Measurements from ENCODE around the gene RB1. TPM values are rescaled to one million over a fixed set of nuclear protein-coding genes. Genes with fewer than 3 reads are reported as not detected.
"Not testable (repeated sequence)": the region's sequence is repeated elsewhere in the genome, so short reads cannot be mapped to it uniquely, and the experiment has no call there.

Gene RB1
- total RNA-seq, 1 experiment from 2014 or later = 18.8 TPM

DNA sequence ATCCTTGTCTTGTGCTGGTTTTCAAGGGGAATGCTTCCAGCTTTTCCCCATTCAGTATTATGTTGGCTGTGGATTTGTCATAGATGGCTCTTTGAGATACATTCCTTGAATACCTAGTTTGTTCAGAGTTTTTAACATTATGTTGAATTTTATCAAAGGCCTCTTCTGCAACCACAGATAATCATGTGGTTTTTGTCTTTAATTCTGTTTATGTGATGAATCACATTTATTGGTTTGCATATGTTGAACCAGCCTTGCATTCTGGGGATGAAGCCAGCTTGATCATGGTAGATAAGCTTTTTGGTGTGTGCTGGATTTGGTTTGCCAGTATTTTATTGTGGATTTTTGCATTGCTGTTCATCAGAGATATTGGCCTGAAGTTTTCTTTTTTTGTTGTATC is 147.6 kb downstream of the RB1 start:
- CTCF ChIA-PET, POLR2A ChIA-PET, H3K4me1 Mint-ChIP-seq: not testable (repeated sequence)

GRCh38 chr13:48456546-48456945 is 153.0 kb downstream of the RB1 start:
- ChIA-PET POLR2A (no interaction called here), CTCF (no interaction called here)
- no peak for ATAC-seq
- Mint-ChIP-seq H3K27me3 (ENCODE audit: low read depth) (no peaks in the 10 kb centered on the region), H3K4me1 (peaks cover 6% of the 10 kb centered on the region), H3K9me3 (no peaks in the 10 kb centered on the region), H3K27ac (no peak overlapping the region), H3K4me3 (no peak overlapping the region), H3K36me3 (peaks cover 3% of the 10 kb centered on the region; the same call in 1 of the 2 replicates)
- TF ChIP-seq USF1 (CRISPR knock-in tag; IDR thresholded peaks at IDR 0.05) (no peak), MXD4 (CRISPR knock-in tag; IDR thresholded peaks at IDR 0.05; ENCODE audit: borderline replicate concordance) (no peak)
- no peak for DNase-seq (ENCODE audit: low spot score)

More for the DNA sequence above, 147.6 kb downstream of the RB1 start:
- H3K27me3 Mint-ChIP-seq (ENCODE audit: low read depth); ATAC-seq; DNase-seq (ENCODE audit: low spot score); H3K4me3 Mint-ChIP-seq; H3K27ac Mint-ChIP-seq; H3K36me3 Mint-ChIP-seq: not testable (repeated sequence)
- H3K9me3 Mint-ChIP-seq = peaks cover 10% of the 10 kb centered on the region

DNA sequence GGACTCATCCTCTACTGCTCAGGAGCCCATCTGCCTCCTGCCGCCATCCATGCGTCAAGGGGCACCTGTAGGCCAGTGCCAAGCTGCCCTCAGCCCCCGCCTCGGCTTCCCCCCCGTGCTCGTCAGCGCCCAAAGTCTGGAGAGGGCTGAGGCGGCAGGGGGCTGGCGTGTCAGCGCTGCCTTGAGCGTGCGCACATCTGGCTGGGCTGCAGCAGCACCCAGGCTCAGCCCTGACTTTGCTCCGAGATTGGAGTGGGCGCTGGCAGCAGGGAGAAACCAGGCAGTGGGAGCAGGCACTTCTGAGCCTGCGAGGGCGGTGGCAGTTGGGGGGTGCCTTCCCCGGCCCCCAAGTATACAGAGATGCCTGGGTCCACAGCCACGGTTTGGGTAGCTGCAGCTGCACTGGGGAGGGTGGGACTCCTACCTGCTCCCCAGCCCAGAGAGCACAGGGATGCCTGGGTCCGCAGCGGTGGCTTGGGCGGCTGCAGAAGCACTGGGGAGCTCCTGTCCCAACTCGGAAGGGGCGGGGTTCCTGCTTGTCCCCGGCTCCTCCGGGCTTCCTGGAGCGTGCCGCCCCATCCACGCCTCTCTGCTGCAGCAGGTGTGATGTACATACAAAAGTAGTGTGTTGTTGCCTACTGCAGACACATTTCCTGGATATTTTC is 154.2 kb downstream of the RB1 start:
- DNase-seq (ENCODE audit: low spot score) (no peak), ATAC-seq (no peak; the same call in 1 of the 2 replicates)
- ChIA-PET CTCF (no interaction called here), POLR2A (no interaction called here)
- Mint-ChIP-seq H3K4me3 (no peak overlapping the region), H3K36me3 (peaks cover 3% of the 10 kb centered on the region; the same call in 1 of the 2 replicates), H3K27ac (no peak overlapping the region), H3K4me1 (peaks cover 6% of the 10 kb centered on the region), H3K9me3 (no peaks in the 10 kb centered on the region), H3K27me3 (ENCODE audit: low read depth) (no peaks in the 10 kb centered on the region)
- TF ChIP-seq, protein P1, sequence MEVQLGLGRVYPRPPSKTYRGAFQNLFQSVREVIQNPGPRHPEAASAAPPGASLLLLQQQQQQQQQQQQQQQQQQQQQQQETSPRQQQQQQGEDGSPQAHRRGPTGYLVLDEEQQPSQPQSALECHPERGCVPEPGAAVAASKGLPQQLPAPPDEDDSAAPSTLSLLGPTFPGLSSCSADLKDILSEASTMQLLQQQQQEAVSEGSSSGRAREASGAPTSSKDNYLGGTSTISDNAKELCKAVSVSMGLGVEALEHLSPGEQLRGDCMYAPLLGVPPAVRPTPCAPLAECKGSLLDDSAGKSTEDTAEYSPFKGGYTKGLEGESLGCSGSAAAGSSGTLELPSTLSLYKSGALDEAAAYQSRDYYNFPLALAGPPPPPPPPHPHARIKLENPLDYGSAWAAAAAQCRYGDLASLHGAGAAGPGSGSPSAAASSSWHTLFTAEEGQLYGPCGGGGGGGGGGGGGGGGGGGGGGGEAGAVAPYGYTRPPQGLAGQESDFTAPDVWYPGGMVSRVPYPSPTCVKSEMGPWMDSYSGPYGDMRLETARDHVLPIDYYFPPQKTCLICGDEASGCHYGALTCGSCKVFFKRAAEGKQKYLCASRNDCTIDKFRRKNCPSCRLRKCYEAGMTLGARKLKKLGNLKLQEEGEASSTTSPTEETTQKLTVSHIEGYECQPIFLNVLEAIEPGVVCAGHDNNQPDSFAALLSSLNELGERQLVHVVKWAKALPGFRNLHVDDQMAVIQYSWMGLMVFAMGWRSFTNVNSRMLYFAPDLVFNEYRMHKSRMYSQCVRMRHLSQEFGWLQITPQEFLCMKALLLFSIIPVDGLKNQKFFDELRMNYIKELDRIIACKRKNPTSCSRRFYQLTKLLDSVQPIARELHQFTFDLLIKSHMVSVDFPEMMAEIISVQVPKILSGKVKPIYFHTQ (CRISPR knock-in tag; IDR thresholded peaks at IDR 0.05) = no peak
- no peak for TF ChIP-seq GRHL2 (CRISPR knock-in tag; IDR thresholded peaks at IDR 0.05; ENCODE audit: insufficient replicate concordance, severe bottlenecking)
- TF ChIP-seq SOX15 (CRISPR knock-in tag; IDR thresholded peaks at IDR 0.05) = no peak
- no peak for TF ChIP-seq EMX1 (CRISPR knock-in tag; IDR thresholded peaks at IDR 0.05)
- no peak for TF ChIP-seq MYBL2 (CRISPR knock-in tag; IDR thresholded peaks at IDR 0.05)
- no peak for TF ChIP-seq SMAD3 (CRISPR knock-in tag; IDR thresholded peaks at IDR 0.05; ENCODE audit: borderline replicate concordance)
- TF ChIP-seq FOXP1 (CRISPR knock-in tag; IDR thresholded peaks at IDR 0.05; ENCODE audit: borderline replicate concordance) = no peak
- no peak for TF ChIP-seq CREM (CRISPR knock-in tag; IDR thresholded peaks at IDR 0.05)
- TF ChIP-seq NFE2L1 (CRISPR knock-in tag; IDR thresholded peaks at IDR 0.05) = no peak
- TF ChIP-seq, protein P2, sequence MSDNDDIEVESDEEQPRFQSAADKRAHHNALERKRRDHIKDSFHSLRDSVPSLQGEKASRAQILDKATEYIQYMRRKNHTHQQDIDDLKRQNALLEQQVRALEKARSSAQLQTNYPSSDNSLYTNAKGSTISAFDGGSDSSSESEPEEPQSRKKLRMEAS (CRISPR knock-in tag; IDR thresholded peaks at IDR 0.05) = no peak
- no peak for TF ChIP-seq E2F5 (CRISPR knock-in tag; IDR thresholded peaks at IDR 0.05)
- no peak for TF ChIP-seq TCF7 (CRISPR knock-in tag; IDR thresholded peaks at IDR 0.05; ENCODE audit: low read depth)
- no peak for TF ChIP-seq ZNF232 (CRISPR knock-in tag; IDR thresholded peaks at IDR 0.05)
- TF ChIP-seq ESRRA (CRISPR knock-in tag; IDR thresholded peaks at IDR 0.05; ENCODE audit: borderline replicate concordance) = no peak
- TF ChIP-seq KAT7 (CRISPR knock-in tag; IDR thresholded peaks at IDR 0.05; ENCODE audit: borderline replicate concordance) = no peak
- TF ChIP-seq PRRX2 (CRISPR knock-in tag; IDR thresholded peaks at IDR 0.05) = no peak
- no peak for TF ChIP-seq ATF1 (CRISPR knock-in tag; IDR thresholded peaks at IDR 0.05)
- no peak for TF ChIP-seq ARID4B (CRISPR knock-in tag; IDR thresholded peaks at IDR 0.05; ENCODE audit: borderline replicate concordance)
- TF ChIP-seq USF1 (CRISPR knock-in tag; IDR thresholded peaks at IDR 0.05) = no peak
- no peak for TF ChIP-seq ZBTB21 (CRISPR knock-in tag; IDR thresholded peaks at IDR 0.05; ENCODE audit: borderline replicate concordance)
